Measurements from ENCODE around the gene TGFBRAP1. TPM values are rescaled to one million over a fixed set of nuclear protein-coding genes. Genes with fewer than 3 reads are reported as not detected.

TGFBRAP1 gene
- total and polyA plus RNA-seq, 9 of the 15 experiments (the other 6 are each of a cell fraction or from before 2014, with no cell fraction given): 3.7 to 18.0 (median 11.0) TPM

DNA sequence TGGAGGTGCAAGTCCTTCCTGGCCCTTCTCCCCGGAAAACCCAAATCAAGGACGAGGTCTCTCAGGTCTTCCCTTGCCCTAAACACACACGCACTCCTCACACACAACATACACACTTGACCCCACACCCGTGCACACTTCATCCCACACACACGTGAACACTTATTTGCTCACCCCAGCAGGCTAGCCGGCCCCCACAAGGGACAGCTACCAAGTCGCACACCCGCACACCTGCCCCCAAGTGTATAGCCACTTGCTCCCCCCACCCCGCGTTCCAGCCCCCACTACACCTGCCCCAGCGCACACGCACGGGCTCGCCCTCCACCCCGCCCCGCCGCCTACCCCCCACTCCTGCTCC is 359 bp downstream of the TGFBRAP1 start (continued):
- TF ChIP-seq ZBTB40 (IDR thresholded peaks at IDR 0.05) (0 out of 2 replicates have a peak, but pooled peaks have one; percentile 43), ZBTB40 (CRISPR knock-in tag; IDR thresholded peaks at IDR 0.05) (no peak), TCFL5 (CRISPR knock-in tag; conservative IDR thresholded peaks at IDR 0.05) (no peak), MXI1 (IDR thresholded peaks at IDR 0.05; ENCODE audit: low read depth, low read length) (no peak), MAFF (IDR thresholded peaks at IDR 0.05; ENCODE audit: low read length) (no peak), ELF2 (CRISPR knock-in tag; IDR thresholded peaks at IDR 0.05) (no peak), ZSCAN32 (CRISPR knock-in tag; IDR thresholded peaks at IDR 0.05) (no peak), NR2F6 (CRISPR knock-in tag; IDR thresholded peaks at IDR 0.05) (no peak), ZNF717 (CRISPR knock-in tag; IDR thresholded peaks at IDR 0.05) (no peak), ZKSCAN1 (IDR thresholded peaks at IDR 0.05; ENCODE audit: low read depth, low read length) (no peak), CHD1 (IDR thresholded peaks at IDR 0.05; ENCODE audit: low read length) (no peak), ZFPM2 (CRISPR knock-in tag; IDR thresholded peaks at IDR 0.05) (no peak), SREBF2 (CRISPR knock-in tag; IDR thresholded peaks at IDR 0.05) (no peak)
